ENCODE results near the gene ENG.

DNA sequence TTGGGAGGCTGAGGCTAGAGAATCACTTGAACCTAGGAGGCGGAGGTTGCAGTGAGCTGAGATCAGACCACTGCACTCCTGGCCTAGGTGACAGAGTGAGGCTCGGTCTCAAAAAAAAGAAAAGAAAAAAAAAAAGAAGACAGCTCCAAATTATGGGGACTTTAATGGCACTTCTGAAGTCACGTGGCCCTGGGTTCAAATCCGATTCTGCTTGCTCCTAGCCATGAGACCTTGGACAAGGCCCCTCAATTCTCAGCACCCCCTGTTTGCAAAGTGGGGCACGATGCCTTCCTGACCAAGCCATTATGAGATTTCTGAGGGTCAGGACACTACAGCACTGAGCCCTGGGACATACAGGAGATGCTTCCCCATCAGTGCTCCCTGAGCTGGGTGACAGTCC lies 1.1 kb upstream of the ENG start:
- TF ChIP-seq POLR2AphosphoS5 (IDR thresholded peaks at IDR 0.05), result no peak
- TF ChIP-seq, protein P1, sequence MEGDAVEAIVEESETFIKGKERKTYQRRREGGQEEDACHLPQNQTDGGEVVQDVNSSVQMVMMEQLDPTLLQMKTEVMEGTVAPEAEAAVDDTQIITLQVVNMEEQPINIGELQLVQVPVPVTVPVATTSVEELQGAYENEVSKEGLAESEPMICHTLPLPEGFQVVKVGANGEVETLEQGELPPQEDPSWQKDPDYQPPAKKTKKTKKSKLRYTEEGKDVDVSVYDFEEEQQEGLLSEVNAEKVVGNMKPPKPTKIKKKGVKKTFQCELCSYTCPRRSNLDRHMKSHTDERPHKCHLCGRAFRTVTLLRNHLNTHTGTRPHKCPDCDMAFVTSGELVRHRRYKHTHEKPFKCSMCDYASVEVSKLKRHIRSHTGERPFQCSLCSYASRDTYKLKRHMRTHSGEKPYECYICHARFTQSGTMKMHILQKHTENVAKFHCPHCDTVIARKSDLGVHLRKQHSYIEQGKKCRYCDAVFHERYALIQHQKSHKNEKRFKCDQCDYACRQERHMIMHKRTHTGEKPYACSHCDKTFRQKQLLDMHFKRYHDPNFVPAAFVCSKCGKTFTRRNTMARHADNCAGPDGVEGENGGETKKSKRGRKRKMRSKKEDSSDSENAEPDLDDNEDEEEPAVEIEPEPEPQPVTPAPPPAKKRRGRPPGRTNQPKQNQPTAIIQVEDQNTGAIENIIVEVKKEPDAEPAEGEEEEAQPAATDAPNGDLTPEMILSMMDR (IDR thresholded peaks at IDR 0.05 in 8 of 11, conservative IDR thresholded peaks at IDR 0.05 in 3 of 11), result no peak
- no peak for TF ChIP-seq POLR2A (IDR thresholded peaks at IDR 0.05)
